HG03108 (cell line): ENCODE results near the gene ENOSF1.
"Not testable (repeated sequence)": the region's sequence is repeated elsewhere in the genome, so short reads cannot be mapped to it uniquely, and the experiment has no call there.

ENCODE experiments used
- ATAC-seq: cut with Tn5 transposase; IDR thresholded peaks from one replicate; pipeline ENCODE4 v1.9.1; 2021; ENCODE audit warnings: moderate library complexity; ENCODE audit not compliant: unreplicated experiment

ENOSF1 gene

GRCh38 chr18:712401-713134, at the start of gene ENOSF1:
Gene ENOSF1 (minus strand): TSS chr18:712630. CDS start chr18:712587, 43 bp downstream.
- peak; percentile 85 for ATAC-seq

DNA sequence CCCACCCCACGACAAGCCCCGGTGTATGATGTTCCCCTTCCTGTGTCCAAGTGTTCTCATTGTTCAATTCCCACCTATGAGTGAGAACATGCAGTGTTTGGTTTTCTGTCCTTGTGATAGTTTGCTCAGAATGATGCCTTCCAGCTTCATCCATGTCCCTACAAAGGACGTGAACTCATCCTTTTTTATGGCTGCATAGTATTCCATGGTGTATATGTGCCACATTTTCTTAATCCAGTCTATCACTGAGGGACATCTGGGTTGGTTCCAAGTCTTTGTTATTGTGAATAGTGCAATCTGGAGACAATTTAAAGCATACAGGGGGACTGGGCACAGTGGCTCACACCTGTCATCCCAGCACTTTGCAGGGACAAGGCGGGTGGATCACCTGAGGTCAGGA, 47.4 kb upstream of the ENOSF1 start:
- ATAC-seq: not testable (repeated sequence)

DNA sequence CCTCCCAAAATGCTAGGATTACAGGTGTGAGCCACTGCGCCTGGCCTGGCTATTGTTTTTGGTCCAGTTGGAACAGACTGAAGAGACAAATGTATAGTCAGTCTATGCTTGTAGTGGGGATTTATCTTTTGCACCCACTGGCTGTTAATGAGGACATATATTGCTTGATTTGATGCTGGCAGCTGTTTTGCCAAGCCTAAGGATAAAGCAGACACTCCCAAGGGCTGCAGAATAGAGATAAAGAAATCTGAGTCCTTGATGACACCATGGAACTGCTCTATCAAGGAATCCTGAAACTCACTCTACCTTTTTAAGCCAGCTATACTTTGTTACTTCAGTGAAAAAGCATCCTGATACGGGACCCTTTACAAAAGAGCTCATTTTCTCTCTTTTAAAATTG, 43.1 kb upstream of the ENOSF1 start:
- no peak for ATAC-seq

- ATAC-seq: no peak
Measured at GRCh38 chr18:754656-755055, 42.2 kb upstream of the ENOSF1 start.

- ATAC-seq: no peak
Measured at GRCh38 chr18:750456-750855, 38.0 kb upstream of the ENOSF1 start.

DNA sequence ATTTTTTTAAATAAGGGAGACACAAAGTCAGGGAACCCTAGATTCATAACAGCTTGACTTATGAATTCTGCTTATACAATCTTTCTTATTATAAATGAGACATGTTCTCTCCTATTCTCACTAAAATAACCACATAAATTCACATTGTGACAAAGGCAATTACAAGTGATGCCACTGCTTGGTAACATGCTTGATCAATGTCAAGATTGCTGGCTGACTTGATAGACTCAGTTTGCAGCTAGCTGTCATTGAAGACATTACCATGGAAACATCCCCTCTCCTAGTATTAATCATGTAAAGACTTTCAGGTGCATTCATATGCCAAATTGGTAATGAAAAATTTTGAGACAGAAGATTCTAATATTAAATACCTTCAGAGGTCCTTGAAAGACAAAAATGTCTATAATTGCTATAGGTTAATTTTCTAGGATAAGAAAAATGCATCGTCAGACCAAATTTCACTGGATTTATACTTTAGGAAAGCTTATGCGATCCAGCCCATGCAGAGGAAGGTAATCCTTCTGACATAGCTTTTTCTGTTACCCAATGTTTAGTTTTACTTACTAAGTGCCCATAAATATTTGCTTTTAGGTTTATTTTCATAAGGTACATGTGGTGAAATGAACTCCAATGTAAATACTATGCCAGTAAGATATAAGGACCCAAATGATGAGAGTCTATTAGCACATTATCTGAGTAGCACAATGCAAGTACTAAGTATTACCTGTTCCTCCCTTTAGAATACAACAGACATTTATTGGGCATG, 32.6 kb upstream of the ENOSF1 start:
- ATAC-seq: no peak

GRCh38 chr18:741931-742512, 29.6 kb upstream of the ENOSF1 start:
- ATAC-seq: peak; percentile 63

GRCh38 chr18:732371-732770, 19.9 kb upstream of the ENOSF1 start:
- ATAC-seq: no peak

DNA sequence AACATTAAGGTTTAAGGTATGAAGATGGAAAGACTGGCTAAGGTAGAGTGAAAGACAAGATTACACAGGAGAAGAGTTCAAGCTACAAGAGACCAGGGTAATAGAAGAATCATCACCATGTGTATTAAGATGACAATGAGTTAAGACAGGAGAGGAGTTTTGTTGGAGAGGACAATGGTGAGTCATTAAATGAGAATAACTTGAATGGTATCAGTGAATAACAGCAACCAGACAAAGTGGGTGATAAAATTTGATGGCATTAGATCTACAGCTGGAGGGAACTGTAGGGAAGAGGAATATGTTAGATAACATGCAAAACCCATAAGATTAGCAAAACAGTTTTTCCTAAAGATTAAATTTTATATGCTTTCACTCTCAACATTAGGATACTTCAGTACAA, 18.8 kb upstream of the ENOSF1 start:
- ATAC-seq: no peak

DNA sequence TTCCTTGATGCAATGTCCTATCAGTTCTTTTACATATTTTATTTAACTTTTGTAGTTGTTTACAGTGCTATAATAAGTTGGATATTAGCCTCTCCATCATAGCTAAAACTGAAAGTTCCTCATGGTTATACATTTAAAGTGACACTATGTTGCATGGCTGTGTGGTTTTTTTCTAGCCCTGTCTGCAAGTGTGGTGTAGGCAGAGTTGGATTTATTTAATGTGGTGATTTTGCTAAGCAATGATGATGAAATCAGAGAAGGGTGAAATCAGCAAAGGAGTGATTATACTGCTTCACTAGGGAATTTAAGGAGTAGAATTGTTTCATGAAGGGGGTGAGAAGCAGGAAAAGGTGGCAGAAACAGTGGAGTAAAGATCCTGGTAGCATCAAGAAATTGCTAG, 18.3 kb upstream of the ENOSF1 start:
- no peak for ATAC-seq

DNA sequence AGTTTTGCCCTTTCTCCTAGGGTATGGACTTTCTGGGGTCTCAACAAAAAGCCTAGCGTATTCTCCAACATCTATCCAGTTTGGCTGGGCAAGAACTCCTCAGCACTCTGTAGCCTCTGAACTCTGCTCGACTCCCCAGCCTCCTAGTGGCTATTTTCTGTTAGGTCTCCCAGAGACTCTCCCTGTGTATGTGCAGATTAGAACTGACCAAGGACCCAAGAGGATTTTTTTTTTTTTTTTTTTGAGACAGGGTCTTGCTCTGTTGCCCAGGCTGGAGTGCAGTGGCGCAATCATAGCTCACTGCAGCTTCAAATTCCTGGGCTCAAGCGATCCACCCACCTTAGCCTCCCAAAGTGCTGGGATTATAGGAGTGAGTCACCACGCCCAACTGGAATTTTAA, 17.7 kb upstream of the ENOSF1 start:
- ATAC-seq: not testable (repeated sequence)

GRCh38 chr18:725646-726045, 13.2 kb upstream of the ENOSF1 start:
- ATAC-seq: no peak

- ATAC-seq: no peak
Measured at GRCh38 chr18:723541-724080, 11.2 kb upstream of the ENOSF1 start.

- ATAC-seq: no peak
Measured at GRCh38 chr18:717003-717402, 4.6 kb upstream of the ENOSF1 start.

DNA sequence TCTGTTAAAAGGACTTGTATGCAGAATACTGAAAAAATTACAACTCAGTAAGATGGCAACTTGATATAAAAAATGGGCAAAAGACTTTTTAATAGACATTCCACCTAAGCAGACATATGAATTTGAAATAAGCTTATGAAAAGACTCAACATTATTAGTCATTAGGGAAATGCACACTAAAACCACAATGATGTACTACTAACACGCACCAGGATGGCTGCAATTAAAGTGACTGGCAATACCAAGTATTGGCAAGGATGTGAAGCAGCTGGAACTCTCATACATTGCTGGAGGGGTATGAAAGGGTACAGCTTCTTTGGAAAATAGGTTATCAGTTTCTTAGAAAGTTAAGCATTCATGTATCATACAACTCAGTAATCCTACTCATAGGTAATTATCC, 3.2 kb upstream of the ENOSF1 start:
- ATAC-seq: no peak

DNA sequence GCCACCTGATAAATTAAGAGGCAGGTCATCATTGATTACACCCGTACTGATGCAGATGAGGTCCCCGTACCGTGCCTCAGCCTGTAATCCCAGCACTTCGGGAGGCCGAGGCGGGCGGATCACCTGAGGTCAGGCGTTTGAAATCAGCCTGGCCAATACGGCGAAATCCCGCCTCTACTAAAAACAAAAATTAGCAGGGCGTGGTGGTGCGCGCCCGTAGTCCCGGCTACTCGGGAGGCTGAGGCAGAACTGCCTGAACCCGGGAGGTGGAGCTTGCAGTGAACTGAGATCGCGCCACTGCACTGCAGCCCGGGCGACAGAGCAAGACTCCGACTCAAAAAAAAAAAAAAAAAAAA, 683 bp upstream of the ENOSF1 start:
- ATAC-seq: no peak

DNA sequence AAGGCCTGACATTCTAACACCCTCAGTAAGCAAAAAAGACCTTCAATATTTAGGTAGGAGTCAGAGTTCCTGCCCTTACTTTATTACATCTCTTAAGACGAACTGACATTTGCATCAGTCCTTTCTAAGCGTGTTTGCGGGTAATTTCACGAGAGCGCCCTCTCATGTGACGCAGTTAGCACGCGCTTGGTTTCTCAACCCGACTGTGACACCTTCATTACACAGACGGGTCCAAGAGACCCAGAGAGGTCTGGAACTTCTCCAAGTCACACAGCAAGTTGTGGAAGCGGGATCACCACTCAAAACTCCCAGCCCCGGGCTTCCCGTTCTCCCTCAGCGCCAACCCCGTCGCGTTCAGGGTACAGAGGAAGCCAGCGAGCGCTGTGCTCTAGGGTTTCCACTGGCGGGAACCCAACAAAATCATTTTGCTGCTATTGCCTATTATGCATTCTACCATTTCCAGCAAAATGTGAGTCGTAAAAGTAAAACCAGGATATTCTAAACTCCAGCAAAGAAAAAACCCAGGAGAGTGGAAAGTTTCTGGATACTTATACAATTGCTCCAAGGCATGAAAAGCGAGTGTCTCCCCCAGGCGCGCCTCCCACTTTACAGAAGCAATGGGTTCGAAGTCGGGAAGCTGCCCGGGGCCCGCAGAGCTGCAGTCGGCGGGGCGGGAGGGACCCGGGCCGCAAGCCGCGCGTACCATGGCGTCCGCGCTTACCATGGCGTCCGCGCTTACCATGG, 601 bp downstream of the ENOSF1 start:
- peak; percentile 58 for ATAC-seq

DNA sequence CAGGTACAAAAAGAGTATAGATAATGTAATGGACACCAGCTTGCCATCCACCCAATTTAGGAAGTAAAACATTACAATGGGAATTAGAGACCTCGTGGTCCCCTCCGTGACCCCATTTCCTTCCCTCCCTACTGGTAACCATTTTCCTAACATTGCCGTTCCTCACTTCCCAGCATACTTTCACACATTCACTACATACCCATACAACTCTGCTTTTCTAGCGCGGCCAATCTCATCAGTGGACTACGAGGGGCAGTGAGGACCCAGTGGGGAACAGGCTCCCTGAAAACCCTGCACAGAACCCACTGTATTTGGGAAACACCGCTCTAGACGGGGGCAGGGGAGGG, 1.1 kb downstream of the ENOSF1 start:
- ATAC-seq: peak; percentile 5

DNA sequence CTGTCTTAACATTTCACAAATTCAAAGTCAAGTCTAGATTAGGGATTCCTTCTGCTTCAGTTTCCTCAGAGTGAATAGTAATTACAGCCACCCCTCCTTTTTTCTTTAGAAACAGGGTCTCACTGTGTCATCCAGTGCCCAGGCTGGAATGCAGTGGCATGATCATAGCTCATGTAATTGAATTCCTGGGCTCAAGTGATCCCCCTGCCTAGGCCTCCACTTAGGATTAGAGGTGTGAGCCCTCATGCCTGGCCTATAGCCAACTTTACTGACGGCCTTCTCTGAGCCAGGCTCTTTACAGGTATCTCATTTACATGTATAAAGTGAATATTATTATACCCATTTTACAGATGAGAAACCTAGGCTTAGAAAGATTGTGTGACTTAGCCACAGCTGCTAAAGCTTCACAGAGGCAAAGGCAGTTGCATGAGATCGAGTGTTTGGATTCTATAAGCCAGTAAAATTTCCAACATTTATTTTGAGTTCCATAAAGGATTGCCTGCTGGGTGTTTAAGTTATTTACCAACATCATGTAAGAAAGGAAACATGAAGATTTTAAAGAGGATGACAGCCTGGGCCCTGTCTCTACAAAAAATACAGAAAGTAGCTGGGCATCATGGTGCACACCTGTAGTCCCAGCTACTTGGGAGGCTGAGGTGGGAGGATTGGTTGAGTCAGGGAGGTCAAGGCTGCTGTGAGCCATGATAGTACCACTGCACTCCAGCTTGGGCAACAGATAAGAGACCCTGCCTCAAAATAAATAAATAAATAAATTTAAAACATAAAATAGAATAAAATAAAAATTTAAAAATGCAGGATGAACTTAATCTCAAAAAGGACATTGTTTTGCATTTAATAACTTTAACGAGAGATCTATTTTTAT, 1.8 kb downstream of the ENOSF1 start:
- no peak for ATAC-seq

- no peak for ATAC-seq
Measured at GRCh38 chr18:709771-710170, 2.7 kb downstream of the ENOSF1 start.
